K562 (cell line): Measurements from ENCODE around the gene PLA2G2C. TPM values are rescaled to one million over a fixed set of nuclear protein-coding genes. Genes with fewer than 3 reads are reported as not detected.

Experiments used
- ZNF592 ChIP-seq: fragments of 450-650 bp; IDR thresholded peaks from 2 replicates; pipeline ENCODE4 v1.6.1; 2017; ENCODE audit warnings: antibody characterized with exemption, mild to moderate bottlenecking
- polyA plus RNA-seq, 8 experiments: library from polyadenylated mRNA; depleted of rRNA in 4 of 8; stranded (reverse) in 5 of 8; unstranded in 3 of 8; fragments of >200 nt; fragmentation: Nextera tagmentation in 2 of 8; fragmentation: Illumina TruSeq in 1 of 8; extraction: Ambion mirVana in 2 of 8; extraction: Trizol in 1 of 8; gene quantifications; 2 replicates each; pipeline versions ENCODE4 v1.2.1 to v1.2.3, GENCODE V29; 2011 to 2014; ENCODE audit warnings: inconsistent platforms in 1 of 8, missing spikeins in 1 of 8
- total RNA-seq, 7 experiments: library from RNA; depleted of rRNA in 6 of 7; stranded (reverse); fragments of >200 nt in 6 of 7; fragmentation: Illumina TruSeq in 2 of 7; extraction: Trizol in 2 of 7; gene quantifications; 2 replicates each; pipeline versions ENCODE4 v1.2.1 to v1.2.3, GENCODE V29; 2011 to 2021; ENCODE audit warnings: low replicate concordance in 1 of 7

Gene PLA2G2C
- total and polyA plus RNA-seq, 9 of the 15 experiments (the other 6 are each of a cell fraction or from before 2014, with no cell fraction given): 0.14 to 0.49 (median 0.21) TPM

- no peak for TF ChIP-seq ZNF592
- TF ChIP-seq, all 486 proteins: peak for 0
Measured at GRCh38 chr1:20114021-20114648, 72.2 kb downstream of the PLA2G2C start (continued).

Other genes with a start within 250 kb of the PLA2G2C start
- gene PLA2G2A, start 206.9 kb downstream of the PLA2G2C start, total RNA-seq (2014; rRNA removed): not detected in 2 replicates
- gene PLA2G2A, start 206.9 kb downstream of the PLA2G2C start, total RNA-seq (2014; rRNA removed; fragmentation: Illumina TruSeq; extraction: Trizol): not detected in 2 replicates
- not detected in 2 replicates for gene PLA2G2A, start 206.9 kb downstream of the PLA2G2C start, total RNA-seq (2015; rRNA removed; fragmentation: Illumina TruSeq; extraction: Trizol)
- gene PLA2G2A, start 206.9 kb downstream of the PLA2G2C start, total RNA-seq (2021): 0.18 TPM in 1 of 2 replicates, not detected in the other
- not detected in 2 replicates for gene PLA2G2A, start 206.9 kb downstream of the PLA2G2C start, polyA plus RNA-seq (2011; rRNA removed)
- gene PLA2G2A, start 206.9 kb downstream of the PLA2G2C start, polyA plus RNA-seq (2014; fragmentation: Illumina TruSeq; extraction: Trizol): not detected in 2 replicates
- not detected for gene PLA2G2A, start 206.9 kb downstream of the PLA2G2C start, polyA plus RNA-seq (2014; fragmentation: Nextera tagmentation; extraction: Ambion mirVana)
- not detected in 2 replicates for gene PLA2G2A, start 206.9 kb downstream of the PLA2G2C start, polyA plus RNA-seq (2014; rRNA removed)
- not detected in 2 replicates for gene PLA2G5, start 116.3 kb downstream of the PLA2G2C start, total RNA-seq (2014; rRNA removed)
- gene PLA2G5, start 116.3 kb downstream of the PLA2G2C start, total RNA-seq (2014; rRNA removed; fragmentation: Illumina TruSeq; extraction: Trizol): not detected in 2 replicates
- gene PLA2G5, start 116.3 kb downstream of the PLA2G2C start, total RNA-seq (2015; rRNA removed; fragmentation: Illumina TruSeq; extraction: Trizol): not detected in 2 replicates
- gene PLA2G5, start 116.3 kb downstream of the PLA2G2C start, total RNA-seq (2021): not detected in 2 replicates
- gene PLA2G5, start 116.3 kb downstream of the PLA2G2C start, polyA plus RNA-seq (2011; rRNA removed): not detected in 2 replicates
- gene PLA2G5, start 116.3 kb downstream of the PLA2G2C start, polyA plus RNA-seq (2014; fragmentation: Illumina TruSeq; extraction: Trizol): not detected in 2 replicates
- not detected for gene PLA2G5, start 116.3 kb downstream of the PLA2G2C start, polyA plus RNA-seq (2014; fragmentation: Nextera tagmentation; extraction: Ambion mirVana)
- gene PLA2G5, start 116.3 kb downstream of the PLA2G2C start, polyA plus RNA-seq (2014; rRNA removed): not detected in 2 replicates
- gene PLA2G2D, start 67.0 kb downstream of the PLA2G2C start, total RNA-seq (2014; rRNA removed): not detected in 2 replicates
- not detected in 2 replicates for gene PLA2G2D, start 67.0 kb downstream of the PLA2G2C start, total RNA-seq (2014; rRNA removed; fragmentation: Illumina TruSeq; extraction: Trizol)
- gene PLA2G2D, start 67.0 kb downstream of the PLA2G2C start, total RNA-seq (2015; rRNA removed; fragmentation: Illumina TruSeq; extraction: Trizol): not detected in 2 replicates
- not detected in 2 replicates for gene PLA2G2D, start 67.0 kb downstream of the PLA2G2C start, total RNA-seq (2021)
- not detected in 2 replicates for gene PLA2G2D, start 67.0 kb downstream of the PLA2G2C start, polyA plus RNA-seq (2011; rRNA removed)
- not detected in 2 replicates for gene PLA2G2D, start 67.0 kb downstream of the PLA2G2C start, polyA plus RNA-seq (2014; fragmentation: Illumina TruSeq; extraction: Trizol)
- not detected for gene PLA2G2D, start 67.0 kb downstream of the PLA2G2C start, polyA plus RNA-seq (2014; fragmentation: Nextera tagmentation; extraction: Ambion mirVana)
- gene PLA2G2D, start 67.0 kb downstream of the PLA2G2C start, polyA plus RNA-seq (2014; rRNA removed): not detected in 2 replicates
- gene PLA2G2F, start 47.2 kb downstream of the PLA2G2C start, total RNA-seq (2014; rRNA removed): not detected in 2 replicates
- not detected in 2 replicates for gene PLA2G2F, start 47.2 kb downstream of the PLA2G2C start, total RNA-seq (2014; rRNA removed; fragmentation: Illumina TruSeq; extraction: Trizol)
- not detected in 2 replicates for gene PLA2G2F, start 47.2 kb downstream of the PLA2G2C start, total RNA-seq (2015; rRNA removed; fragmentation: Illumina TruSeq; extraction: Trizol)
- gene PLA2G2F, start 47.2 kb downstream of the PLA2G2C start, total RNA-seq (2021): not detected in 2 replicates
- gene PLA2G2F, start 47.2 kb downstream of the PLA2G2C start, polyA plus RNA-seq (2011; rRNA removed): not detected in 2 replicates
- gene PLA2G2F, start 47.2 kb downstream of the PLA2G2C start, polyA plus RNA-seq (2014; fragmentation: Illumina TruSeq; extraction: Trizol): not detected in 2 replicates
- not detected for gene PLA2G2F, start 47.2 kb downstream of the PLA2G2C start, polyA plus RNA-seq (2014; fragmentation: Nextera tagmentation; extraction: Ambion mirVana)
- gene PLA2G2F, start 47.2 kb downstream of the PLA2G2C start, polyA plus RNA-seq (2014; rRNA removed): not detected in 2 replicates
- 11.3 and 12.4 TPM in 2 replicates for gene UBXN10, start 422 bp downstream of the PLA2G2C start, total RNA-seq (2014; rRNA removed)
- gene UBXN10, start 422 bp downstream of the PLA2G2C start, total RNA-seq (2014; rRNA removed; fragmentation: Illumina TruSeq; extraction: Trizol): 15.8 and 18.7 TPM in 2 replicates
- 12.5 and 13.7 TPM in 2 replicates for gene UBXN10, start 422 bp downstream of the PLA2G2C start, total RNA-seq (2015; rRNA removed; fragmentation: Illumina TruSeq; extraction: Trizol)
- 13.1 and 16.2 TPM in 2 replicates for gene UBXN10, start 422 bp downstream of the PLA2G2C start, total RNA-seq (2021)
- gene UBXN10, start 422 bp downstream of the PLA2G2C start, polyA plus RNA-seq (2011; rRNA removed): 4.8 and 10.7 TPM in 2 replicates
- gene UBXN10, start 422 bp downstream of the PLA2G2C start, polyA plus RNA-seq (2014; fragmentation: Illumina TruSeq; extraction: Trizol): 17.7 and 18.7 TPM in 2 replicates
- 10 to 100 TPM; 12.3 to 13.6 TPM for gene UBXN10, start 422 bp downstream of the PLA2G2C start, polyA plus RNA-seq (2014; fragmentation: Nextera tagmentation; extraction: Ambion mirVana)
- gene UBXN10, start 422 bp downstream of the PLA2G2C start, polyA plus RNA-seq (2014; rRNA removed): 10.8 and 11.9 TPM in 2 replicates
- gene VWA5B1, start 104.4 kb upstream of the PLA2G2C start, total RNA-seq (2014; rRNA removed): not detected in 2 replicates
- not detected in 2 replicates for gene VWA5B1, start 104.4 kb upstream of the PLA2G2C start, total RNA-seq (2014; rRNA removed; fragmentation: Illumina TruSeq; extraction: Trizol)
- not detected in 2 replicates for gene VWA5B1, start 104.4 kb upstream of the PLA2G2C start, total RNA-seq (2015; rRNA removed; fragmentation: Illumina TruSeq; extraction: Trizol)
- not detected in 2 replicates for gene VWA5B1, start 104.4 kb upstream of the PLA2G2C start, total RNA-seq (2021)
- not detected in 2 replicates for gene VWA5B1, start 104.4 kb upstream of the PLA2G2C start, polyA plus RNA-seq (2011; rRNA removed)
- not detected in 2 replicates for gene VWA5B1, start 104.4 kb upstream of the PLA2G2C start, polyA plus RNA-seq (2014; fragmentation: Illumina TruSeq; extraction: Trizol)
- gene VWA5B1, start 104.4 kb upstream of the PLA2G2C start, polyA plus RNA-seq (2014; fragmentation: Nextera tagmentation; extraction: Ambion mirVana): not detected
- not detected in 2 replicates for gene VWA5B1, start 104.4 kb upstream of the PLA2G2C start, polyA plus RNA-seq (2014; rRNA removed)